HEK293 (cell line): ENCODE results near the gene ZNF668.
A peak's percentile ranks its signal among the peaks of the same experiment; 100 is the strongest.

ENCODE experiments used
- CTCF ChIP-seq: fragments of 450-650 bp; formaldehyde crosslinking; IDR thresholded peaks from 2 replicates; pipeline ENCODE4 v1.5.1; 2016; ENCODE audit warnings: missing biosample characterization, missing genetic modification characterization
- GLI4 ChIP-seq: fragments of 450-650 bp; formaldehyde crosslinking; IDR thresholded peaks from 2 replicates; pipeline ENCODE4 v1.5.1; 2016; ENCODE audit warnings: missing biosample characterization, missing genetic modification characterization
- HOXD13 ChIP-seq: sonication (generic); formaldehyde crosslinking; IDR thresholded peaks from 2 replicates; pipeline ENCODE4 v1.8.0; 2022; ENCODE audit warnings: missing genetic modification reagents, borderline replicate concordance
- KLF1 ChIP-seq: fragments of 450-650 bp; formaldehyde crosslinking; IDR thresholded peaks from 2 replicates; pipeline ENCODE4 v1.5.1; 2016; ENCODE audit warnings: missing biosample characterization, missing genetic modification characterization
- KLF7 ChIP-seq: fragments of 450-650 bp; formaldehyde crosslinking; IDR thresholded peaks from 2 replicates; pipeline ENCODE4 v1.5.1; 2016; ENCODE audit warnings: missing biosample characterization, missing genetic modification characterization, borderline replicate concordance
- KLF9 ChIP-seq: fragments of 450-650 bp; formaldehyde crosslinking; IDR thresholded peaks from 2 replicates; pipeline ENCODE4 v1.5.1; 2016; ENCODE audit warnings: missing biosample characterization, missing genetic modification characterization, low read depth
- MYNN ChIP-seq: fragments of 450-650 bp; formaldehyde crosslinking; IDR thresholded peaks from 2 replicates; pipeline ENCODE4 v1.5.1; 2016; ENCODE audit warnings: missing biosample characterization, missing genetic modification characterization, borderline replicate concordance
- MZF1 ChIP-seq: fragments of 450-650 bp; formaldehyde crosslinking; IDR thresholded peaks from 2 replicates; pipeline ENCODE4 v1.5.1; 2017; ENCODE audit warnings: missing biosample characterization, missing genetic modification characterization, borderline replicate concordance
- REPIN1 ChIP-seq: fragments of 450-650 bp; formaldehyde crosslinking; IDR thresholded peaks from 2 replicates; pipeline ENCODE4 v1.5.1; 2017; ENCODE audit warnings: missing biosample characterization, missing genetic modification characterization, low read depth
- SP7 ChIP-seq: fragments of 450-650 bp; formaldehyde crosslinking; IDR thresholded peaks from 2 replicates; pipeline ENCODE4 v1.5.1; 2016; ENCODE audit warnings: missing biosample characterization, missing genetic modification characterization
- YY1 ChIP-seq: fragments of 450-650 bp; formaldehyde crosslinking; IDR thresholded peaks from 2 replicates; pipeline ENCODE4 v1.5.1; 2018; ENCODE audit warnings: missing biosample characterization, missing genetic modification characterization
- YY2 ChIP-seq: fragments of 450-650 bp; formaldehyde crosslinking; IDR thresholded peaks from 2 replicates; pipeline ENCODE4 v1.5.1; 2016; ENCODE audit warnings: missing biosample characterization, missing genetic modification characterization
- ZBTB20 ChIP-seq: fragments of 450-650 bp; formaldehyde crosslinking; IDR thresholded peaks from 2 replicates; pipeline ENCODE4 v1.5.1; 2016; ENCODE audit warnings: missing biosample characterization, missing genetic modification characterization
- ZBTB48 ChIP-seq: fragments of 450-650 bp; formaldehyde crosslinking; IDR thresholded peaks from 2 replicates; pipeline ENCODE4 v1.5.1; 2016; ENCODE audit warnings: missing biosample characterization, missing genetic modification characterization
- ZNF112 ChIP-seq: fragments of 450-650 bp; formaldehyde crosslinking; IDR thresholded peaks from 2 replicates; pipeline ENCODE4 v1.5.0; 2017; ENCODE audit warnings: missing biosample characterization, missing genetic modification characterization
- ZNF132 ChIP-seq: fragments of 450-650 bp; formaldehyde crosslinking; IDR thresholded peaks from 2 replicates; pipeline ENCODE4 v1.5.1; 2017; ENCODE audit warnings: missing biosample characterization, missing genetic modification characterization, borderline replicate concordance
- ZNF266 ChIP-seq: fragments of 450-650 bp; formaldehyde crosslinking; IDR thresholded peaks from 2 replicates; pipeline ENCODE4 v1.5.1; 2016; ENCODE audit warnings: missing biosample characterization, missing genetic modification characterization, low read depth
- ZNF433 ChIP-seq: fragments of 450-650 bp; formaldehyde crosslinking; IDR thresholded peaks from 2 replicates; pipeline ENCODE4 v1.5.1; 2016; ENCODE audit warnings: missing biosample characterization, missing genetic modification characterization, low read depth
- ZNF600 ChIP-seq: fragments of 450-650 bp; formaldehyde crosslinking; IDR thresholded peaks from 2 replicates; pipeline ENCODE4 v1.5.1; 2016; ENCODE audit warnings: missing biosample characterization, missing genetic modification characterization
- ZNF621 ChIP-seq: fragments of 450-650 bp; formaldehyde crosslinking; IDR thresholded peaks from 2 replicates; pipeline ENCODE4 v1.5.1; 2017; ENCODE audit warnings: missing biosample characterization, missing genetic modification characterization
- ZNF660 ChIP-seq: fragments of 450-650 bp; IDR thresholded peaks from 2 replicates; pipeline ENCODE4 v1.5.1; 2018; ENCODE audit warnings: missing biosample characterization, mild to moderate bottlenecking, missing genetic modification characterization
- ZNF670 ChIP-seq: fragments of 450-650 bp; formaldehyde crosslinking; IDR thresholded peaks from 2 replicates; pipeline ENCODE4 v1.5.1; 2016; ENCODE audit warnings: missing biosample characterization, missing genetic modification characterization, low read depth
- ZNF747 ChIP-seq: fragments of 450-650 bp; formaldehyde crosslinking; IDR thresholded peaks from 2 replicates; pipeline ENCODE4 v1.5.1; 2016; ENCODE audit warnings: missing biosample characterization, missing genetic modification characterization
- ZNF791 ChIP-seq: fragments of 450-650 bp; formaldehyde crosslinking; IDR thresholded peaks from 2 replicates; pipeline ENCODE4 v1.5.1; 2016; ENCODE audit warnings: missing biosample characterization, missing genetic modification characterization
- TF ChIP-seq, protein P1 (sequence below): fragments of 450-650 bp; formaldehyde crosslinking; IDR thresholded peaks from 2 replicates; pipeline ENCODE4 v1.5.1; 2016; ENCODE audit warnings: missing biosample characterization, missing genetic modification characterization
- TF ChIP-seq, protein P2 (sequence below): fragments of 450-650 bp; formaldehyde crosslinking; conservative IDR thresholded peaks from 2 replicates; pipeline ENCODE4 v1.5.1; 2016; ENCODE audit warnings: low read depth, missing biosample characterization, missing genetic modification characterization
- TF ChIP-seq, protein P3 (sequence below): fragments of 450-650 bp; formaldehyde crosslinking; IDR thresholded peaks from 2 replicates; pipeline ENCODE4 v1.5.1; 2017; ENCODE audit warnings: missing biosample characterization, missing genetic modification characterization
- TF ChIP-seq, protein P4 (sequence below): fragments of 450-650 bp; formaldehyde crosslinking; IDR thresholded peaks from 2 replicates; pipeline ENCODE4; 2016; ENCODE audit warnings: missing biosample characterization, missing genetic modification characterization

ZNF668 gene

DNA sequence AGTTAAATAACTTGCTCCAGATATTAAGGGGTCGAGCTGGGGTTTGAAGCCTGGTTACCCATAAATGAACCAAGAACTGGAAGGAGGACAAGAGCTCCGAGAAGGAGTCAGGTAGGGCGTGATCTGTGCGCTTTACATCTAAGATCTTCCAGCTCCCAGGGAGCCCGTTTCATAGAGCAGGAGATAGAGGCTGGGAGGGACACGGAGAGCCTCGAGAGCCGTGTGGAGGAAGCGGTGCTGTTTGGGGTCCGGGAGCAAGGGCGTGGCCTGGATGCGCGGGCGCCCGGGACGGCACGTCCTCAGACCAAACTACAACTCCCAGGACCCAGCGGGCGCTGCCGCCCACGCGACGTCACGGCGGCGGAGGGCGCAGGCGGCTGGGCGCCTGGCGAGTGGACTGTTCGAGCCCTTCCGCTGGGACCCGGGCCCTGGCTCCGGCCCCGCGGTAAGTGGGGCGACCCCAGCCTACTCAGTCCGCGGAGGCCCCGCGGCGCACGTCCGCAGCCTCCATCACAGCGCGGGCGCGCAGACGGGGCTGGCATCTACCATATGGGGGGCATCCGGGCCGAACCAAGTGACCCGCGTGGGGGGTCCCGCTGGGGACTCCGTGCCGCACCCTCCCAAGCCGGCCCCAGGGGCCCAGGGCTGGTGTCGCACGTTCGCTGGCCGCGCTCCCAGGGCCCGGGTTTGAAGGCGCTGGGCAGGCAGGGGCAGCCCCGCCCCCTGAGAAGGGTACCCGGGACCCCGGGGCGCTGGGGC, 34.2 kb upstream of the ZNF668 start, which contains the start of gene BCKDK (continued):
- TF ChIP-seq, protein P1, sequence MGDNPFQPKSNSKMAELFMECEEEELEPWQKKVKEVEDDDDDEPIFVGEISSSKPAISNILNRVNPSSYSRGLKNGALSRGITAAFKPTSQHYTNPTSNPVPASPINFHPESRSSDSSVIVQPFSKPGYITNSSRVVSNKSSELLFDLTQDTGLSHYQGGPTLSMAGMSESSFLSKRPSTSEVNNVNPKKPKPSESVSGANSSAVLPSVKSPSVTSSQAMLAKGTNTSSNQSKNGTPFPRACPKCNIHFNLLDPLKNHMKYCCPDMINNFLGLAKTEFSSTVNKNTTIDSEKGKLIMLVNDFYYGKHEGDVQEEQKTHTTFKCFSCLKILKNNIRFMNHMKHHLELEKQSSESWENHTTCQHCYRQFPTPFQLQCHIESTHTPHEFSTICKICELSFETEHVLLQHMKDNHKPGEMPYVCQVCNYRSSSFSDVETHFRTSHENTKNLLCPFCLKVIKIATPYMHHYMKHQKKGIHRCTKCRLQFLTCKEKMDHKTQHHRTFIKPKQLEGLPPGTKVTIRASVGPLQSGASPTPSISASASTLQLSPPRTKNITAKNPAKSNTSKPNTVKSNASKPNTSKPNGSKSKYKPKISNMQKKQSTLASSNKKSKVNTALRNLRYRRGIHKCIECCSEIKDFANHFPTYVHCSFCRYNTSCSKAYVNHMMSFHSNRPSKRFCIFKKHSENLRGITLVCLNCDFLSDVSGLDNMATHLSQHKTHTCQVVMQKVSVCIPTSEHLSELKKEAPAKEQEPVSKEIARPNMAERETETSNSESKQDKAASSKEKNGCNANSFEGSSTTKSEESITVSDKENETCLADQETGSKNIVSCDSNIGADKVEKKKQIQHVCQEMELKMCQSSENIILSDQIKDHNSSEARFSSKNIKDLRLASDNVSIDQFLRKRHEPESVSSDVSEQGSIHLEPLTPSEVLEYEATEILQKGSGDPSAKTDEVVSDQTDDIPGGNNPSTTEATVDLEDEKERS (tag by site-specific recombination), result no peak
- TF ChIP-seq ZNF747, result no peak
- TF ChIP-seq ZNF433 (tag by site-specific recombination), result no peak
- no peak for TF ChIP-seq ZNF112 (tag by site-specific recombination)
- TF ChIP-seq GLI4 (tag by site-specific recombination), result no peak
- peak; percentile 99 for TF ChIP-seq ZBTB20
- TF ChIP-seq HOXD13 (CRISPR knock-in tag), result no peak
- 0 out of 2 replicates have a peak, but pooled peaks have one; percentile 41 for TF ChIP-seq ZBTB48 (tag by site-specific recombination)
- 0 out of 2 replicates have a peak, but pooled peaks have one; percentile 19 for TF ChIP-seq ZNF600 (tag by site-specific recombination)
- peak; percentile 70; the same call in 1 of the 2 replicates for TF ChIP-seq KLF7
- TF ChIP-seq ZNF132 (tag by site-specific recombination), result no peak
- TF ChIP-seq REPIN1 (tag by site-specific recombination), result no peak
- TF ChIP-seq, protein P2, sequence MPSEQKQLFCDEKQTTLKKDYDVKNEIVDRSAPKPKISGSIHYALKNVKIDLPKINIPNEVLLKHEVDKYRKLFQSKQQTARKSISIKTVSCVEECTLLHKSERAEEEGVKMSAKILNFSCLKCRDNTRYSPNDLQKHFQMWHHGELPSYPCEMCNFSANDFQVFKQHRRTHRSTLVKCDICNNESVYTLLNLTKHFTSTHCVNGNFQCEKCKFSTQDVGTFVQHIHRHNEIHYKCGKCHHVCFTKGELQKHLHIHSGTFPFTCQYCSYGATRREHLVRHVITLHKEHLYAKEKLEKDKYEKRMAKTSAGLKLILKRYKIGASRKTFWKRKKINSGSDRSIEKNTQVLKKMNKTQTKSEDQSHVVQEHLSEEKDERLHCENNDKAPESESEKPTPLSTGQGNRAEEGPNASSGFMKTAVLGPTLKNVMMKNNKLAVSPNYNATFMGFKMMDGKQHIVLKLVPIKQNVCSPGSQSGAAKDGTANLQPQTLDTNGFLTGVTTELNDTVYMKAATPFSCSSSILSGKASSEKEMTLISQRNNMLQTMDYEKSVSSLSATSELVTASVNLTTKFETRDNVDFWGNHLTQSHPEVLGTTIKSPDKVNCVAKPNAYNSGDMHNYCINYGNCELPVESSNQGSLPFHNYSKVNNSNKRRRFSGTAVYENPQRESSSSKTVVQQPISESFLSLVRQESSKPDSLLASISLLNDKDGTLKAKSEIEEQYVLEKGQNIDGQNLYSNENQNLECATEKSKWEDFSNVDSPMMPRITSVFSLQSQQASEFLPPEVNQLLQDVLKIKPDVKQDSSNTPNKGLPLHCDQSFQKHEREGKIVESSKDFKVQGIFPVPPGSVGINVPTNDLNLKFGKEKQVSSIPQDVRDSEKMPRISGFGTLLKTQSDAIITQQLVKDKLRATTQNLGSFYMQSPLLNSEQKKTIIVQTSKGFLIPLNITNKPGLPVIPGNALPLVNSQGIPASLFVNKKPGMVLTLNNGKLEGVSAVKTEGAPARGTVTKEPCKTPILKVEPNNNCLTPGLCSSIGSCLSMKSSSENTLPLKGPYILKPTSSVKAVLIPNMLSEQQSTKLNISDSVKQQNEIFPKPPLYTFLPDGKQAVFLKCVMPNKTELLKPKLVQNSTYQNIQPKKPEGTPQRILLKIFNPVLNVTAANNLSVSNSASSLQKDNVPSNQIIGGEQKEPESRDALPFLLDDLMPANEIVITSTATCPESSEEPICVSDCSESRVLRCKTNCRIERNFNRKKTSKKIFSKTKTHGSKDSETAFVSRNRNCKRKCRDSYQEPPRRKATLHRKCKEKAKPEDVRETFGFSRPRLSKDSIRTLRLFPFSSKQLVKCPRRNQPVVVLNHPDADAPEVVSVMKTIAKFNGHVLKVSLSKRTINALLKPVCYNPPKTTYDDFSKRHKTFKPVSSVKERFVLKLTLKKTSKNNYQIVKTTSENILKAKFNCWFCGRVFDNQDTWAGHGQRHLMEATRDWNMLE (tag by site-specific recombination), result no peak
- TF ChIP-seq CTCF (tag by site-specific recombination), result no peak
- no peak for TF ChIP-seq YY2
- no peak for TF ChIP-seq ZNF791
- TF ChIP-seq, protein P3, sequence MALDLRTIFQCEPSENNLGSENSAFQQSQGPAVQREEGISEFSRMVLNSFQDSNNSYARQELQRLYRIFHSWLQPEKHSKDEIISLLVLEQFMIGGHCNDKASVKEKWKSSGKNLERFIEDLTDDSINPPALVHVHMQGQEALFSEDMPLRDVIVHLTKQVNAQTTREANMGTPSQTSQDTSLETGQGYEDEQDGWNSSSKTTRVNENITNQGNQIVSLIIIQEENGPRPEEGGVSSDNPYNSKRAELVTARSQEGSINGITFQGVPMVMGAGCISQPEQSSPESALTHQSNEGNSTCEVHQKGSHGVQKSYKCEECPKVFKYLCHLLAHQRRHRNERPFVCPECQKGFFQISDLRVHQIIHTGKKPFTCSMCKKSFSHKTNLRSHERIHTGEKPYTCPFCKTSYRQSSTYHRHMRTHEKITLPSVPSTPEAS, result no peak
- peak; percentile 81; the same call in 1 of the 2 replicates for TF ChIP-seq KLF1 (tag by site-specific recombination)
- TF ChIP-seq KLF9 (tag by site-specific recombination), result peak; percentile 68
- TF ChIP-seq ZNF660 (tag by site-specific recombination), result no peak; the same call in none of the 2 replicates
- no peak for TF ChIP-seq ZNF266 (tag by site-specific recombination)
- TF ChIP-seq MZF1, result no peak
- no peak for TF ChIP-seq MYNN (tag by site-specific recombination)
- no peak for TF ChIP-seq ZNF670 (tag by site-specific recombination)
- peak; percentile 26; the same call in 1 of the 2 replicates for TF ChIP-seq SP7 (tag by site-specific recombination)
- TF ChIP-seq ZNF621 (tag by site-specific recombination), result no peak
- peak; percentile 47; the same call in 1 of the 2 replicates for TF ChIP-seq YY1
- TF ChIP-seq, protein P4, sequence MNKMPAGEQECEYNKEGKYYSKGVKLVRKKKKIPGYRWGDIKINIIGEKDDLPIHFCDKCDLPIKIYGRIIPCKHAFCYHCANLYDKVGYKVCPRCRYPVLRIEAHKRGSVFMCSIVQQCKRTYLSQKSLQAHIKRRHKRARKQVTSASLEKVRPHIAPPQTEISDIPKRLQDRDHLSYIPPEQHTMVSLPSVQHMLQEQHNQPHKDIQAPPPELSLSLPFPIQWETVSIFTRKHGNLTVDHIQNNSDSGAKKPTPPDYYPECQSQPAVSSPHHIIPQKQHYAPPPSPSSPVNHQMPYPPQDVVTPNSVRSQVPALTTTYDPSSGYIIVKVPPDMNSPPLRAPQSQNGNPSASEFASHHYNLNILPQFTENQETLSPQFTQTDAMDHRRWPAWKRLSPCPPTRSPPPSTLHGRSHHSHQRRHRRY, result no peak
